Measurements from ENCODE around the gene ADCY9.

The ADCY9 gene

GRCh38 chr16:4025428-4025827 is 90.8 kb downstream of the ADCY9 start:
- no peak for DNase-seq

DNA sequence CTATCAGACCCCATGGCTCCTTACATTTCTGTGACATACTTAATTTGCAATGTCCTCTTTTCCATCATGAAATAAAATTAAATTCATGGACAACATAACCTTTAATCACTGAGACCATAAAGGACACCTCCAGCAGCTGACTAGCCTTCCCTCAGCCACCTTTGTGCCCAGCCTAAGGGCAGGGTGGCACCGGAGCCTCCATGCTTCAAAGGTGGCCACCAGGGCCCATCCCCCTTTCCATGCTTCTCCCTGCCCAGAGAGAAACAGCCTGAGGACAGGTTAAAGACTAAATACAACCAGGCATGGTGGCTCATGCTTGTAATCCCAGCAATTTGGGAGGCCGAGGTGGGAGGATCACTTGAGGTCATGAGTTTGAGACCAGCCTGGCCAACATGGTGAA is 94.3 kb downstream of the ADCY9 start:
- no peak for DNase-seq

DNA sequence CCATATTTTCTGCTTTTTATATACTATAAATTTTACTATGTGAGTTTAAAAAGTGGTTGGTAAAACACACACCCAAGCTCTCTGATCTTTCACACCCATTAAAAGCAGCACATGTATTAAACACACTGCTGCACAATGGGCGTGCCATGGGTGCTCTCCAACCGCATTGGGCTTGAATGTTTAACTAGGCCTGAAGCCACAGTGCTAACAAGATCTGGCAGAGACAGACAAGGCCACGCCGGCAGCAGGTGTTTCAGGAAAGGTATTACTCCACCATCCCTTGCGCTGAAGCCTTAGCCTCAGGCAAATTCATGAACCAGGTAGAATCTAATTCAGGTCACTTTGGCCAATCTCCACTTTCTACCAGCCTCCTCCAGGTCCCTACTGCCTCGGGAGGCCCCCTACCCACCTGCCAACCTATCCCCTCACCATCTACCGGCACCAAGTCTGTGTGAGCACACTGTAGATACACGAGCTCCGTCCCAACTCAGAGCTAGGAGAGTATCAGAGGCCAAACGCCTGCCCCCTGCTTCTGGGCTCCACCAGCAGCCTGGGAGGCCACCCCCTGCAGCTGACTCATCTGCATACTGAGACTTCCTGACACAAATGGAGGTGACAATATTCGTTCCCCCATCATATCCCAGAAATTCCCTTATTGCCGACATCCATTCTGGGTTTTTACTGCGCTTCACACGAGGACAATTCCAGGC is 95.0 kb downstream of the ADCY9 start:
- no peak for DNase-seq

- DNase-seq, result no peak
Measured at GRCh38 chr16:4019371-4019791, 96.9 kb downstream of the ADCY9 start.

DNA sequence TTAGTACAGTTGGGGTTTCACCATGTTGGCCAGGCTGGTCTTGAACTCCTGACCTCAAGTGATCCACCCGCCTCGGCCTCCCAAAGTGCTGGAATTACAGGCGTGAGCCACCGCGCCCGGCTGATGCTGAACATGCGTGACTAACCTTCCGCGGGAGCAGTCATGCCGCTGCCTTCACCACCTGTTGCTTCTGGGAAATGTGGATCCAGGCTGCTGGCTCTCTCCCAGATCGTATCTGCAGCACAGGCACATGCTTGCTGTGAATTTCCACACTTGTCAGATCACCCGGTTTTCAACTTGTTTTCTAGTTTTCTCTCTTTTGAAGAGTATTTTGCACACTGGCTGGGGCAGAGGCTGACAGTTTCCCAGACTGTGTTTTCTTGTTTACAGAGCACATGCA is 97.9 kb downstream of the ADCY9 start:
- no peak for DNase-seq

- no peak for DNase-seq
Measured at GRCh38 chr16:4017807-4018206, 98.4 kb downstream of the ADCY9 start.

- DNase-seq, result no peak
Measured at GRCh38 chr16:4016658-4017057, 99.6 kb downstream of the ADCY9 start.

DNA sequence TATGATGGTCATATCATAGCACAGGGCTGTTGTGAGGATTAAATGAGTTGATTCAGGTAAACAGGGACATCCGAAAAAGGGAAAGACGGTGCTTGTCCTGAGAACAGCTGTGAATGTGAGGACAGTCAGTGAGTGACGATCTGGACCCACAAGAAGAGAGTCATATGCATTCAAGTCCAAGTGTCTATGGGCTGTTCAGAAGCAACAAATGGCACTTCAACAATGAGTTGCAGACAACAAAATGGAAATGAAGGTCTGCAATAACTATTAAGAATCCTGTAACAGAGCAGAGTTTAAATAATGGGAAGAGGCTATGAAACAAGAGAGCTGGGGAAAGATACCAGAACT is 100.3 kb downstream of the ADCY9 start:
- DNase-seq, result no peak

DNA sequence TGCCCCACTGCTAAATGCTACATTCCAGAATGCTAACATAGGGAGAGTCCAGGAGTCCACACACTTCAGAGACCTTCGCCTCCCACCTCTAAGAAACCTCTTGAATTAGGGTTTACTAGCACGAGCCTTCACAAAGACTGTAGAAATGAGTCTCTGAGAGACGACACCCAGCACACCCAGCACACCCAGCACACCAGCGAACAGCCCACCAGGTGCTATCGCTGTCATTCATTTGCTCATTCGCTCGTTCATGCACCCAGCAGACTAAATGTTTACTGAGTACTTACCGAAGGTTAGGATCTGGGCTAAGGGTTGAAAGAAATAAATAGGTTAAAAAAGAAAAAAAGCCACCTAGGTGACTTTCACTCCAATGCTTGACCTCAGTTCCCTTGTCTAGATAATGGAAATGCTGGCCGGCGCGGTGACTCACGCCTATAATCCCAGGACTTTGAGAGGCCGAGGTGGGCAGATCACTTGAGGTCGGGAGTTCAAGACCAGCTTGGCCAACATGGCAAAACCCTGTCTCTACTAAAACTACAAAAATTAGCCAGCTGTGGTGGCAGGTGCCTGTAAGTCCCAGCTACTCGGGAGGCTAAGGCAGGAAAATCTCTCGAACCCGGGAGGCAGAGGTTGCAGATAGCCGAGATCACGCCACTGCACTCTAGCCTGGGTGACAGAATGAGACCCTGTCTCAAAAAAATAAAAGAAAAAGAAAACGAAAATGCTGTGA is 100.8 kb downstream of the ADCY9 start:
- DNase-seq, result no peak

DNA sequence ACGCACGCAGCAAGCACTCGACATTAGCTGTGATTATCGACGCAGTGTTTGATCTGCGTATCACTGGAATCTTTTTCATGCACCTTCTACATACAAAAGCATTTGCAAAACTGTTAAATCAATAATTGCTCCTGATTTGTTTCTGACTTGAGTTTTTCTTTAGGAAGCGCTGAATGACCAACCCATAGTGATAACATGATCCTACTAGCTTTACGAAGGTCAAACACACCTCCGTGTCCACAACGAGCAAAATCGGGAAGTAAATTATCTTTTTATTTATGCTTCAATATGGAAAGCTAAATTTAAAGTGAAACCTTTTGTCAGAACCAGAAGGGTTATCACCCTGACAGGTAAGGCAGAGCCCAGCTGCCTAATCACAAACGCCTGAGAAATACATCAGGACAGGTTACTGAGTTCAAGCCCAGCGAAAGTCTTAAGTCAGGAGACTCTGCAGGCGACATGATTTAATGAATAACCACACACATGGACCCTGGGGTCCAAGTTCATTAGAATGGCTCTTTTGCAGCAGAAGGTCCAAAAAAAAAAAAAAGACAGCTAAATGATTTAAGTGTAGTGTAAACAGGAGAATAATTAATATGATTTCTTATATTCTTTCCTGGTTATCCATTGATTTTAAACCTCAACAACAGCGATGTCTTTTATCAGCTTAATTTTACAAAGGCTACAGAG is 104.2 kb downstream of the ADCY9 start:
- no peak for DNase-seq

- no peak for DNase-seq
Measured at GRCh38 chr16:4011225-4011939, 104.9 kb downstream of the ADCY9 start.

DNA sequence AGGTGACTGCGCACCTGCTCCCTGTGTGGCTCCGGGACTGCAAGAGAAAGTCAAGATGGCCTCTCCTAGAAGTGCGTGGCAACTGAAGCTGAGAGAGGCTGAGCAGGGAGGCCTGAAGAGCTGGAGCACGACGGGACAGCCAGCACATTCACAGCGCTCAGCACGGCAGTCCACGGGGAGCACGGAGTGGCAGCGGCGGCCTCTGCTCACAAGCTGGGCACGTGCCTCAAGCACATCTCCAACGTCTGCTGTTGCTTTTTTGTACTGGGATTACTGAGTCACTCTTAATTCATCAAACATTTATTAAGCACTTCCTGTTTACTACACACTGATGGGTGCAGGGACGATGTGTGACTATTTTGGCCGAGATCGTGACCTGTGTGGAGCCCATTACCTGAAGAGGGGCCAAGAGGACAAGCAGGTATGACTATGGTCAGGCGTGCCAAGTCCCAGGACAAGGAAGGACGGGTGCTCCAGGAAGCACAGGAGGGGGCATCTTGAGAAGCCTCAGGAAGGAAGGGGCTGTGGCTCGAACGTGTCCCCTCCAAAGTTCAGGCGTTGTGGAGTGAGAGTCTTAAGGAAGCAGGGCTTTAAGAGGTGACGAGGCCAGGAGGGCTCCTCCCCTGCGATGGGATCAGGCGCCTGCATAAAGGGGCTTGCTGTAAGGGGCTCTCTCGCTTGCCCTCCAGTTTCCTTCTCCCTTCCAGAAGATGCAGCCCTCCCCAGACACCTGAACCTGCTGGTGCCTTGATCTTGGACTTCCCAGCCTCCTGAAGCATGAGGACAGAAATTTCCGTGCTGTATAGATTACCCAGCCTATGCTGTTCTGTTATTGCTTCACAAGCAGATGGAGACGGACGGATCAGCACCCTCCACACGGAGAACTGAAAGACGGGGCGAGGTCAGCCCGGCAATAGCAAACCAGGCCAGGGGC is 105.8 kb downstream of the ADCY9 start:
- no peak for DNase-seq

GRCh38 chr16:4009177-4009576 is 107.1 kb downstream of the ADCY9 start:
- DNase-seq, result no peak

GRCh38 chr16:4008116-4008515 is 108.1 kb downstream of the ADCY9 start:
- no peak for DNase-seq

DNA sequence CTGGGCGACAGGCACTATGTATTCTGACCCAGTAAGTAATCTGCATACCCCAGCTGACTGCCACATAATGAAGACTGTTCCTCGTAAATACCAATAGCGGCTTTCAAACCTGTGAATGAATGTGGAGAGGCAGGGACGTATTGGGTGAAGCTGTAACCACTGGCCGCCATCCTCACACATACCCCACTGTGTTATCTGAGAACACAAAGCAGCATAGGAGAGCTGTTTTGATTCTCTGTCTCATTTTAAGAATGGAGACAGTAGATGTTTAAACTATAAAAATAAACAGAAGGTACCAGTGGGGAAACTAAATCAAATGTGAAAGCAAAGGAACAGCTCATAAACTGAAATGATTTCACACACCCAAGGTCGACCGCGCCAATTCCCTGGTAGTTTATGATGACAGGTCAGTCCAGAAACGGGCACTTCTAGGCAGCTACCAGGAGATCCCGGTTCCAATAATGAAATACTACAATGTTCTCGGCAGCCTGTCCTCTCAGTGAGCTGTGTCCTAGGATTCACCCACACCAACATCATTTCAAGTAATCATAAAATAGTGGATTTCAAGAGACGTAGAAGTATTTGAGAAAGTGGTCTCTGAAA is 109.7 kb downstream of the ADCY9 start:
- DNase-seq, result no peak

DNA sequence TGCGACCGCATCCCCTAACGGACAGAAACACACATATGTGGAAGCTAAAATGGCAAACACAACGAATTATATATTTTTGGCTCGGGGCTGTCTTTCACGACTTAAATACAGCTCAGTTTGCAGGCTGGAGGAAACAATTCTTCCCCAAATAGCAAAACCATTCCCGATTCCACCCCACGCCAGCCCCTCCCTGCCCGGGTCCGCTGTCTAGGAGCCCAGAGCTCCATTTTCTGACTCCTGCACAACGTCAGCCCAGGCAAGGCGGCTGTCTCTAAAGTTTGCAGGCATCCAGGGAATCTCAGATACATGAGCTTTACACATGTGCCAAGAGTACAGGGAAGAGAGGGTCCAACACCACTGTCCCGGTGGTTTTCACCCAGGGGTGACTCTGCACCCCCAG is 110.5 kb downstream of the ADCY9 start:
- DNase-seq, result no peak

DNA sequence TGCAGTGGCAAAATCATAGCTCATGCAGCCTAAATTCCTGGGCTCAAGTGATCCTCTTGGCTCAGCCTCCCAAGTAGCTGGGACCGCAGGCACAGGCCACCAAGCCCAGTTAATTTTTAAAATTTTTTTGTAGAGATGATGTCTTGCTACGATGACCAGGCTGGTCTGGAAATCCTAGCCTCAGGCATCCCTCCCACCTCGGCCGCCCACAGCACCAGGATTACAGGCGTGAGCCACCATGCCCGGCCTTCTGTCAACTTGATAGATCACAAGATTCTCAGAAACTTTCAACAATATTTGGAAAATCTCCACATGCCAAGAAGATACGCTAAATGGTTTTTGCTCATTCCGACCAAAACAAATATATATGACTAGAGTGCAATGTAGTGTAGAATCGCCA is 111.0 kb downstream of the ADCY9 start:
- no peak for DNase-seq

GRCh38 chr16:4004206-4004605 is 112.0 kb downstream of the ADCY9 start:
- no peak for DNase-seq

- DNase-seq, result no peak
Measured at GRCh38 chr16:4003576-4003975, 112.7 kb downstream of the ADCY9 start.

GRCh38 chr16:4003166-4003565 is 113.1 kb downstream of the ADCY9 start:
- DNase-seq, result no peak

DNA sequence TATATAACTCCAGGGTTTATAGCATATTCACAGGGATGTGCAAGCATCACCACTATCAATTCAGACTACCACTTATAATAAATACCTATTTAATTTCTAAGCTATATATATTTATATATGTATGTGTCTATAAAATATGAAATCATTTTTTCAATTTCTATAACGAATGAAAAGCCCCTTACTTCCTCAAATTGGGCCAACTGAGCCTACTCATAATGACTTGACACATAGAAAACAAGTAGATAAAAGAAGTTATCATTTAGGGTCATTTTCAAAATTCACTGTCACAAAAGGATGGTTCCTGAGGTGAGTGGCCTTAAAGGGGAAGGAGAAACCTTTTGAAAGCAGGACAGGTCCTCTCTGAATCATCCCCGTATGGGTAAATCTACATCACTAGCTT is 114.1 kb downstream of the ADCY9 start:
- no peak for DNase-seq
